Uterus (tissue), 4 donors: ENCODE measurements around the gene MAPRE2. TPM values are rescaled to one million over a fixed set of nuclear protein-coding genes. Genes with fewer than 3 reads are reported as not detected.

Experiments used
- DNase-seq, 2 donors: peaks; one replicate each; pipeline ENCODE4 v3.0.0-alpha.2; 2019 to 2020
- H3K27ac ChIP-seq, 2 donors: fragments of 200-600 bp; sonication (generic); 1 replicate in 1 of 2; 2 replicates in 1 of 2; pipeline ENCODE4 v1.5.1; 2016 to 2018
- H3K27me3 ChIP-seq, 2 donors: fragments of 200-600 bp; sonication (generic); one replicate each; pipeline ENCODE4 v1.5.1; 2018 to 2019; ENCODE audit warnings: control low read depth in 1 of 2
- H3K36me3 ChIP-seq, 2 donors: fragments of 200-600 bp; sonication (generic); one replicate each; pipeline ENCODE4 v1.5.1; 2019; ENCODE audit warnings: control low read depth in 1 of 2
- H3K4me1 ChIP-seq, 2 donors: fragments of 200-600 bp; sonication (generic); one replicate each; pipeline ENCODE4 v1.5.1; 2018 to 2019; ENCODE audit warnings: control low read depth in 1 of 2
- H3K4me3 ChIP-seq, 2 donors: fragments of 200-600 bp; sonication (generic); 1 replicate in 1 of 2; 2 replicates in 1 of 2; pipeline ENCODE4 v1.5.1; 2018 to 2019; ENCODE audit warnings: mild to moderate bottlenecking in 1 of 2
- H3K9me3 ChIP-seq, 2 donors: fragments of 200-600 bp; sonication (generic); one replicate each; pipeline ENCODE4 v1.5.1; 2019; ENCODE audit warnings: control low read depth in 1 of 2
- POLR2A ChIP-seq, 2 donors: fragments of 450-650 bp; IDR thresholded peaks; one replicate each; pipeline ENCODE4 v1.6.1; 2016; ENCODE audit warnings: antibody characterized with exemption in 2 of 2, mild to moderate bottlenecking in 1 of 2, moderate library complexity in 1 of 2
- intact Hi-C: fragments of 100-400 bp; cut with DNase I; formaldehyde crosslinking; loops from one replicate; pipeline ENCODE4 v1.15.1; 2023; ENCODE audit warnings: low total_unique reads
- total RNA-seq, 4 donors: library from RNA; depleted of rRNA in 3 of 4; stranded (reverse); fragments of >200 nt in 3 of 4; gene quantifications; one replicate each; pipeline versions ENCODE4 v1.1.0 to v1.2.4, GENCODE V29; 2014 to 2023
- TF ChIP-seq, protein P1 (sequence below), 4 experiments: fragments of 200-600 bp in 2 of 4; fragments of 450-650 bp in 2 of 4; sonication (generic) in 2 of 4; IDR thresholded peaks; one replicate each; pipeline ENCODE4 v1.5.1; 2016 to 2019; ENCODE audit warnings: antibody characterized with exemption in 4 of 4, mild to moderate bottlenecking in 2 of 4, moderate library complexity in 1 of 4
- donor health status: DM: yes; HTN: yes; CAD: no.

The MAPRE2 gene
- total RNA-seq, 4 donors from 2014 or later = 7.4 to 29.8 (median 21.7) TPM

DNA sequence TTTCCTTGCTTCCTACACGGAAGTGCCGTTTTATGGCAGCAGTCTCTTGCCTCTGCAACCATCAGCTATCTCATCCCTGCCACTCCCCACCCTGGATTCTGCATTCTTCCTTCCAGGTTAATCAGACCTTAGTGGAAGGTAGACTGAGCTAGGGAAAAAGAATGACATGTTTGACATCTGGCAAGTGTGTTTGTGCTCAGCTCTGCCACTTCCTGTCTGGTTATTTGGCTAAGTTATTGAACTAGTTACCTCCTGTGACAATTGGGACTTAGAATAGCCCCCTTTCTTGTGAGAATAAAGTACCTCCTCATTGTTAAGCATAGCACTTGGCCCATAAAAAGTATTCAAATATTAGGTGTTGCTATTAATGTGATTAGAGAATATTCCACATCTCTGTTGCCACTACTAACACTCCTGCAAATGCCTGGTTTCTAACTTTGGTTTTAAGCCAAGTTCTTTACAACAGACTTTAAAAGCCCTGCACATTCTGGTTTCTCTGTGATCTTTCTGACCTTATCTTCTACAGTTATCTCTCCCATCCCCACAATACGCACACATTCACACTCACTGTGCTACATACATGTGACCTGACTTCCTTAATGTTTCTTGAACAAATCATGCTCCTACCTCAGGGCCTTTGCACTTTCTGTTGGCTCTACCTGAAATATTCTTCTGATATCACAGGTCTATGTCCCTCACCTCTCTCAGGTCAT is 10.8 kb upstream of the MAPRE2 start:
- no peak overlapping the region for H3K4me3 ChIP-seq
- TF ChIP-seq, protein P1, sequence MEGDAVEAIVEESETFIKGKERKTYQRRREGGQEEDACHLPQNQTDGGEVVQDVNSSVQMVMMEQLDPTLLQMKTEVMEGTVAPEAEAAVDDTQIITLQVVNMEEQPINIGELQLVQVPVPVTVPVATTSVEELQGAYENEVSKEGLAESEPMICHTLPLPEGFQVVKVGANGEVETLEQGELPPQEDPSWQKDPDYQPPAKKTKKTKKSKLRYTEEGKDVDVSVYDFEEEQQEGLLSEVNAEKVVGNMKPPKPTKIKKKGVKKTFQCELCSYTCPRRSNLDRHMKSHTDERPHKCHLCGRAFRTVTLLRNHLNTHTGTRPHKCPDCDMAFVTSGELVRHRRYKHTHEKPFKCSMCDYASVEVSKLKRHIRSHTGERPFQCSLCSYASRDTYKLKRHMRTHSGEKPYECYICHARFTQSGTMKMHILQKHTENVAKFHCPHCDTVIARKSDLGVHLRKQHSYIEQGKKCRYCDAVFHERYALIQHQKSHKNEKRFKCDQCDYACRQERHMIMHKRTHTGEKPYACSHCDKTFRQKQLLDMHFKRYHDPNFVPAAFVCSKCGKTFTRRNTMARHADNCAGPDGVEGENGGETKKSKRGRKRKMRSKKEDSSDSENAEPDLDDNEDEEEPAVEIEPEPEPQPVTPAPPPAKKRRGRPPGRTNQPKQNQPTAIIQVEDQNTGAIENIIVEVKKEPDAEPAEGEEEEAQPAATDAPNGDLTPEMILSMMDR (IDR thresholded peaks at IDR 0.05) = no peak
- TF ChIP-seq POLR2A (IDR thresholded peaks at IDR 0.05) = no peak
- peaks cover 0 to 6% of the 10 kb centered on the region in 2 donors for H3K4me1 ChIP-seq
- H3K27ac ChIP-seq = peak overlapping the region in 1 of 2 donors; percentile 37
- no peaks in the 10 kb centered on the region for H3K27me3 ChIP-seq
- intact Hi-C loops = no loop called here
- no peaks in the 10 kb centered on the region for H3K36me3 ChIP-seq
- no peak for DNase-seq
- H3K9me3 ChIP-seq = no peaks in the 10 kb centered on the region

- H3K27ac ChIP-seq = no peak overlapping the region
- no peaks in the 10 kb centered on the region for H3K36me3 ChIP-seq
- peaks cover 0 to 6% of the 10 kb centered on the region in 2 donors for H3K4me1 ChIP-seq
- no peak for DNase-seq
- no peak for TF ChIP-seq POLR2A (IDR thresholded peaks at IDR 0.05)
- TF ChIP-seq, protein P1 (IDR thresholded peaks at IDR 0.05) = no peak
- H3K4me3 ChIP-seq = no peak overlapping the region
- H3K9me3 ChIP-seq = no peaks in the 10 kb centered on the region
- H3K27me3 ChIP-seq = no peaks in the 10 kb centered on the region
- intact Hi-C loops = no loop called here
Observed at GRCh38 chr18:35032113-35032512, 9.1 kb upstream of the MAPRE2 start.

DNA sequence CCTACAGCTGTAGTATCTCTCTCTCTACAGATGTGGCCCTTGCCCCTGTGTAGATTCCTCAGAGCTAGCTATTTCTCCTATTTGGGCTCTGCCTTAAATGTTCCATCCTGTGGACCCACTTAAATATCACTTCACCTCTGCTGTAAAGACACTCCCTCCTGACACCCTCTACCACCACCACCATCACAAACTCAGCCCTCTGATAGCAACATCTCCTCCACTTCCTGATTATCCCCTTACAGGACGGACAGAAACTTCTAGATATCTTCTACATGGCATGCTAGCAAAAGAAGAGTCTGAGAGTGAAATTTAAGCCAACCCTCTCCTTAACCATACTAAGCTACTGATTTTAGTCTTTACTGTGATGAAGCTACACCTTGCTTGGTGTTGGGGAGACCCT is 3.2 kb upstream of the MAPRE2 start:
- H3K27me3 ChIP-seq = no peaks in the 10 kb centered on the region
- H3K36me3 ChIP-seq = no peaks in the 10 kb centered on the region
- H3K27ac ChIP-seq = no peak overlapping the region
- no peaks in the 10 kb centered on the region for H3K4me1 ChIP-seq
- DNase-seq = no peak
- no peak overlapping the region for H3K4me3 ChIP-seq
- intact Hi-C loops = no loop called here
- H3K9me3 ChIP-seq = no peaks in the 10 kb centered on the region
- TF ChIP-seq, protein P1 (IDR thresholded peaks at IDR 0.05) = no peak
- TF ChIP-seq POLR2A (IDR thresholded peaks at IDR 0.05) = no peak

DNA sequence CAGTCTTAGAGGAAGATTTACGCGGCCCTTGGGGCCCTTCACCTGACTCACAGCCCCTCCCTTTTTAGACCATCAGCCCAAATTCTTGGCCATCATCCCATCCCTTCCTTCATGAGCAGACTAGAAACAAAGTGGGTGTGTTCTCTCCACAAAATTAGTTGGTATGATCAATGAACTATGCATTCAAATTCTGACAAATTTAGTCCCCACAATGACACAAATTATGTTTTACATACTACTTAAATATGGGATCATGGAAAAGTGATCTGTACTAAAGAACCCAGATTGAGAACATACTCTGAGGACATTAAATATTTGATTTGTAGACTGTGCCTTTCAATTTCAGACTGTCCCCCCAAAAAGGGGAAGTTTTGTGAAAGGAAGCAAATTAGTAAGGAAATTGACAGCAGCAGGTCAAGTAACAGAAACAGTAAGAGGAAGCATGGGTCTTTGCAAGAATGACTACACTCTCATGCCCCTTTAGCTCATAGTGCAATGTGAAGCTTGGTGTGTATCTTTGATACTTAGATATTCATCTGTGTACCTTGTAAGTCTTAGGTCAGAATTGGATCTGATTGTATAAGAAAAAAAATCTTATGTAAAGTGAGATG is 2.2 kb upstream of the MAPRE2 start:
- no peaks in the 10 kb centered on the region for H3K27me3 ChIP-seq
- intact Hi-C loops = no loop called here
- TF ChIP-seq, protein P1 (IDR thresholded peaks at IDR 0.05) = no peak
- TF ChIP-seq POLR2A (IDR thresholded peaks at IDR 0.05) = no peak

DNA sequence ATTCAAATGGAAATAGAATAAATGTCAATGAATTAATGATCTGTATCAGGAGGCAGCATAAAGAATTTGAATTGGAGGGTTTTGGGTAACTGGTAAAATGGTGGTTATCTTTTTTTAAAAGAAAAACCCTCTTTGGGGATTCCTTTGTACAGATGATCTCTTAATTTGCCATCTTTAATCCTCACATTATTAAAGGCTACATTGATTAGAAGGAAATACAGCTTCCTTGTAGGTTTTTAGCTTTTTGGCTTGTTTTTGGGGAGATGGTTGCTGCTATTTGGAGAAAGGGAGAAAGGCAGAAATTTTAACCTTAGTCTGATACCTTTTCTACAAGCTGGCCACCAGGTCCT is 600 bp upstream of the MAPRE2 start:
- Histone ChIP-seq H3K27ac (peak overlapping the region; percentile 86 to 87), H3K36me3 (no peaks in the 10 kb centered on the region), H3K4me3 (peak overlapping the region; percentile 63 to 75), H3K27me3 (no peaks in the 10 kb centered on the region), H3K9me3 (no peaks in the 10 kb centered on the region), H3K4me1 (no peaks in the 10 kb centered on the region)
- no peak for DNase-seq
- intact Hi-C loops = no loop called here
- TF ChIP-seq, protein P1 (IDR thresholded peaks at IDR 0.05) = no peak
- no peak for TF ChIP-seq POLR2A (IDR thresholded peaks at IDR 0.05)

More for the DNA sequence above, 2.2 kb upstream of the MAPRE2 start:
- no peaks in the 10 kb centered on the region for H3K36me3 ChIP-seq
- H3K4me3 ChIP-seq = no peak overlapping the region
- H3K9me3 ChIP-seq = no peaks in the 10 kb centered on the region
- no peak overlapping the region for H3K27ac ChIP-seq
- no peak for DNase-seq
- no peaks in the 10 kb centered on the region for H3K4me1 ChIP-seq
